ENCODE measurements around the gene SLC6A1.
"Not testable (repeated sequence)": the region's sequence is repeated elsewhere in the genome, so short reads cannot be mapped to it uniquely, and the experiment has no call there.

The SLC6A1 gene

GRCh38 chr3:11071096-11071755 is 78.7 kb downstream of the SLC6A1 start:
- no peak for DNase-seq

- no peak for DNase-seq
Measured at GRCh38 chr3:11072631-11073030, 80.1 kb downstream of the SLC6A1 start.

- DNase-seq = no peak
Measured at GRCh38 chr3:11074011-11074410, 81.5 kb downstream of the SLC6A1 start.

- no peak for DNase-seq
Measured at GRCh38 chr3:11074451-11074850, 81.9 kb downstream of the SLC6A1 start.

- not testable (repeated sequence) for DNase-seq
Measured at GRCh38 chr3:11075122-11075521, 82.6 kb downstream of the SLC6A1 start.

- no peak for DNase-seq
Measured at GRCh38 chr3:11076711-11077110, 84.2 kb downstream of the SLC6A1 start.

- DNase-seq = no peak
Measured at GRCh38 chr3:11077466-11077865, 84.9 kb downstream of the SLC6A1 start.

- DNase-seq = no peak
Measured at GRCh38 chr3:11078826-11079515, 86.4 kb downstream of the SLC6A1 start.

- no peak for DNase-seq
Measured at GRCh38 chr3:11080492-11080891, 87.9 kb downstream of the SLC6A1 start.

GRCh38 chr3:11084098-11084497 is 91.5 kb downstream of the SLC6A1 start:
- DNase-seq = no peak

GRCh38 chr3:11084677-11085076 is 92.1 kb downstream of the SLC6A1 start:
- DNase-seq = no peak

- DNase-seq = no peak
Measured at GRCh38 chr3:11085093-11085840, 92.7 kb downstream of the SLC6A1 start.

GRCh38 chr3:11086856-11087255 is 94.3 kb downstream of the SLC6A1 start:
- no peak for DNase-seq

- no peak for DNase-seq
Measured at GRCh38 chr3:11088066-11088465, 95.5 kb downstream of the SLC6A1 start.

- no peak for DNase-seq
Measured at GRCh38 chr3:11088831-11089230, 96.3 kb downstream of the SLC6A1 start.
